SK-N-SH treated with all-trans-retinoic acid at 6 μM for 48 hours (cell line): ENCODE measurements around the gene CUL7.

ENCODE experiments used
- CREB5 ChIP-seq: fragments of 250-450 bp; sonication (Bioruptor Pico); IDR thresholded peaks from 2 replicates; pipeline ENCODE4 v1.5.1; 2020; ENCODE audit warnings: low read depth, mild to moderate bottlenecking, moderate library complexity
- CSDC2 ChIP-seq: fragments of 250-450 bp; sonication (Bioruptor Pico); IDR thresholded peaks from 2 replicates; pipeline ENCODE4 v1.5.0; 2020; ENCODE audit warnings: mild to moderate bottlenecking, moderate library complexity
- GLIS3 ChIP-seq: fragments of 250-450 bp; sonication (Bioruptor Pico); IDR thresholded peaks from 2 replicates; pipeline ENCODE4 v1.5.0; 2020; ENCODE audit warnings: mild to moderate bottlenecking, moderate library complexity
- ZC3H10 ChIP-seq: fragments of 250-450 bp; sonication (Bioruptor Pico); IDR thresholded peaks from 2 replicates; pipeline ENCODE4 v1.5.1; 2021; ENCODE audit warnings: mild to moderate bottlenecking, moderate library complexity

DNA sequence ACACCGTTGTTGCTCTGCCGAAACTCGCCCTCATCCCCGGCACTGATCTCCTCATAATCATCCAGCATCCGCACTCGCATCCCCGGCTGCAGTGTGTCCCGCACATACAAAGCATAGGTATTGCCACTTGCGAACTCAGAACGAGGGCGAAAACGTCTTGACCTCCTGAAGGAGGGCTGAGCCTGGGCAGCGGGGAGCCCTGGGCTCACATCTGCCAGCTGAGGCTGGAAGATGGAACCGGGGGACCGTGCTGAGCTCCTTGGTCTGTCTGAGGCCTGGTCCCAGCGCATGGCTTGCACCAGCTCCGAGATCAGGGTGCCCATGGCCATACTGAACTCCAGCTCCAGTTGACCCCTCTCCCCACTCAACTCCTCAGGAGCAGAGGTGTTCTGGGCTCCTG lies 2.7 kb downstream of the CUL7 start:
- TF ChIP-seq GLIS3 (CRISPR knock-in tag) (no peak), CSDC2 (CRISPR knock-in tag) (no peak), ZC3H10 (CRISPR knock-in tag) (no peak), CREB5 (CRISPR knock-in tag) (no peak)
